SH-SY5Y (cell line): Measurements from ENCODE around the gene TTC33.

Source experiments
- GATA2 ChIP-seq: IDR thresholded peaks from 2 replicates; pipeline ENCODE4 v1.6.1; 2011; ENCODE audit warnings: mild to moderate bottlenecking, low read depth, low read length
- GATA3 ChIP-seq: IDR thresholded peaks from 2 replicates; pipeline ENCODE4 v1.6.1; 2011; ENCODE audit warnings: low read depth, mild to moderate bottlenecking, low read length, moderate library complexity

Gene TTC33

DNA sequence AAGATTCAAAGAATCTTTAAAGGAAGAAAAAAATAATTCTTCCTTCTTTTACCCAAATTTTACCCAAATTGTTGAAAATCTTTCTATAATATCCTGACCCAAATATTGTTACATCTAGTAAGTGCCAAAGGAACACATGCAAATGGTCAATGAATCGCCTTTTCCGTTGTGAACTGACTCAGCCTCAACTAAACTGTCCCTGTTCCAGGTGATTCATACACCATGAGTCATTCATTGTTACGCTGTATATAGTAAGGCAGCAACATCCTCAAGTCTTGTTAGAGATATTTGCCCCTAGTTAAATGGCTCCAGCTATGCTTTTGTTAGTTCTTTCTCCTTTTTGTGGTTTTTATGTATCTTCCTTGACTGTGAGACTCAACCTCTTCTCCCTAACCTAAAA, 66.3 kb downstream of the TTC33 start:
- no peak for TF ChIP-seq GATA3
- TF ChIP-seq GATA2 = no peak

GRCh38 chr5:40688996-40689395, 66.8 kb downstream of the TTC33 start:
- TF ChIP-seq GATA3 (no peak), GATA2 (no peak)

- TF ChIP-seq GATA2 = no peak
Measured at GRCh38 chr5:40688127-40688761, 67.5 kb downstream of the TTC33 start.

DNA sequence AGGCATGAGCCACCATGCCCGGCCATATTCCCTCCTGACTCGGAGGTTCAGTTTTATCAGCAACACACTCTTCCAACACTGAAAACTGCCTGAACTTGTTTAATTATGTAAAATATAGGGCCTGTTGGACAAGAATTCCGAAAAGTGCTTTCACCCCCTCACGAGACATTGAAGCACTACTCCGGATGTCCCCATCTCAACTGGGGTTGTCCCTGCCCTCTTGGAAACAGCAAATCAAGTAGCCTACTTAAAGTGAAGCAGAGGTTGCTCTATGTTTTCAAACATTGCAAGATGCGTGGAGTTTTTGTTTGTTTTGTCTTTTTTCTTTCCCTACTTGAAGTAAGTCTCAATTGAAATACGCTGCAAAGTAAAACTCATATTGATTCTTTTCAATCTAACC, 68.4 kb downstream of the TTC33 start:
- TF ChIP-seq GATA2 = no peak
- TF ChIP-seq GATA3 = no peak

DNA sequence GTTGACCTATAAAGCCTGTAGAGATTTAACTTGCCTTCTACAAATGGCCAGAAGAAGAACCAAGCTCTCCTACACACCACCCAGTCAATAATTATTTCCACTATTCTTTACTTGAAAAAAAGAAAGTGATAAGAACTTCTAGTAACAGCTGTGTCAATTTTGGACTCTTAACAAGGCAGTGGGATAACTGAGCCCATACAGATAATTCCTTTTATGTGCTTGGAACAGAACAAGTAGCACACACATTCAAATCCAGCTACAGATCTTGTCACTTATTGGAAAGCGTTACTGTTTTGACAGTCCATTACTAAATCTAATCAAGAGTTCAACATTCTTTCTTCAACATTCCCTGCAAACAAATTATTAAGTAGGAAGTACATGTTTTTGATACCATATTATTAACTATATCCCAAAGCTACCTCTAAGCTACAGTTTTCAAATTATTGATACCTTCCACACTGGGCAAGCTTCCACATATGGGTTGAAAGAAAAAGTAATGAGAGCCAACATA, 69.7 kb downstream of the TTC33 start:
- no peak for TF ChIP-seq GATA2
- TF ChIP-seq GATA3 = no peak

GRCh38 chr5:40685193-40685592, 70.6 kb downstream of the TTC33 start:
- TF ChIP-seq GATA2 (no peak), GATA3 (no peak)

GRCh38 chr5:40683305-40683704, 72.5 kb downstream of the TTC33 start:
- no peak for TF ChIP-seq GATA3
- TF ChIP-seq GATA2 = no peak

GRCh38 chr5:40682154-40683017, 73.4 kb downstream of the TTC33 start:
- TF ChIP-seq GATA2 (no peak), GATA3 (no peak)

DNA sequence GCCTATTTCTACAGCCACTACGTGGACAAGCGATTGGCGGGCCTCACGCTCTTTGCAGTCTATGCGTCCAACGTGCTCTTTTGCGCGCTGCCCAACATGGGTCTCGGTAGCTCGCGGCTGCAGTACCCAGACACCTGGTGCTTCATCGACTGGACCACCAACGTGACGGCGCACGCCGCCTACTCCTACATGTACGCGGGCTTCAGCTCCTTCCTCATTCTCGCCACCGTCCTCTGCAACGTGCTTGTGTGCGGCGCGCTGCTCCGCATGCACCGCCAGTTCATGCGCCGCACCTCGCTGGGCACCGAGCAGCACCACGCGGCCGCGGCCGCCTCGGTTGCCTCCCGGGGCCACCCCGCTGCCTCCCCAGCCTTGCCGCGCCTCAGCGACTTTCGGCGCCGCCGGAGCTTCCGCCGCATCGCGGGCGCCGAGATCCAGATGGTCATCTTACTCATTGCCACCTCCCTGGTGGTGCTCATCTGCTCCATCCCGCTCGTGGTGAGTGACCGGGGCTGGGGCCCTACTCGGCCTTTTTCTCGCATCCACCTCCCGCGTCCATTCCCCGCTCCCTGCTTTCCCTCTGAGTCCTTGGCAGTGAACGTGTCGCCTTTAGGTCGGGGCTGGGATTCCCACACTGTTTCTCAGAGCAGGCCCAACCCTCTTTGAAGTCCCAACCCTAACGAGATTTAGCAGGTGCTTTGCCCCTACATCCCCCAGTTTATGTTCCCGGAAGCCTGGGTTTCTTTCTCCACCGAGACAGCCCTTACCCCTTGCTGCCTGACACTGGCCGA, 74.2 kb downstream of the TTC33 start:
- TF ChIP-seq GATA3 (no peak), GATA2 (no peak)

DNA sequence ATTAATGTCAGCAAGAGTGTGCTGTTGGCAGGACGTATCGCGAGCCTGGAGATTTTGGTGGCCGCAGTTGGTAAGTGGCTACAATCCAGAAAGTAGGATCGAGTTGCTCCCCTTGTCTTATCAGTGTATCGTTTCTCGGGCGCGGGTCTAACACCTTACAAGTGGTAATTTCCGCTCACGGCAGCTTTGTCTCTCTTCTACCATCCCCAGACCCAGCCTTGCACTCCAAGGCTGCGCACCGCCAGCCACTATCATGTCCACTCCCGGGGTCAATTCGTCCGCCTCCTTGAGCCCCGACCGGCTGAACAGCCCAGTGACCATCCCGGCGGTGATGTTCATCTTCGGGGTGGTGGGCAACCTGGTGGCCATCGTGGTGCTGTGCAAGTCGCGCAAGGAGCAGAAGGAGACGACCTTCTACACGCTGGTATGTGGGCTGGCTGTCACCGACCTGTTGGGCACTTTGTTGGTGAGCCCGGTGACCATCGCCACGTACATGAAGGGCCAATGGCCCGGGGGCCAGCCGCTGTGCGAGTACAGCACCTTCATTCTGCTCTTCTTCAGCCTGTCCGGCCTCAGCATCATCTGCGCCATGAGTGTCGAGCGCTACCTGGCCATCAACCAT, 74.9 kb downstream of the TTC33 start:
- TF ChIP-seq GATA3 (no peak), GATA2 (no peak)

DNA sequence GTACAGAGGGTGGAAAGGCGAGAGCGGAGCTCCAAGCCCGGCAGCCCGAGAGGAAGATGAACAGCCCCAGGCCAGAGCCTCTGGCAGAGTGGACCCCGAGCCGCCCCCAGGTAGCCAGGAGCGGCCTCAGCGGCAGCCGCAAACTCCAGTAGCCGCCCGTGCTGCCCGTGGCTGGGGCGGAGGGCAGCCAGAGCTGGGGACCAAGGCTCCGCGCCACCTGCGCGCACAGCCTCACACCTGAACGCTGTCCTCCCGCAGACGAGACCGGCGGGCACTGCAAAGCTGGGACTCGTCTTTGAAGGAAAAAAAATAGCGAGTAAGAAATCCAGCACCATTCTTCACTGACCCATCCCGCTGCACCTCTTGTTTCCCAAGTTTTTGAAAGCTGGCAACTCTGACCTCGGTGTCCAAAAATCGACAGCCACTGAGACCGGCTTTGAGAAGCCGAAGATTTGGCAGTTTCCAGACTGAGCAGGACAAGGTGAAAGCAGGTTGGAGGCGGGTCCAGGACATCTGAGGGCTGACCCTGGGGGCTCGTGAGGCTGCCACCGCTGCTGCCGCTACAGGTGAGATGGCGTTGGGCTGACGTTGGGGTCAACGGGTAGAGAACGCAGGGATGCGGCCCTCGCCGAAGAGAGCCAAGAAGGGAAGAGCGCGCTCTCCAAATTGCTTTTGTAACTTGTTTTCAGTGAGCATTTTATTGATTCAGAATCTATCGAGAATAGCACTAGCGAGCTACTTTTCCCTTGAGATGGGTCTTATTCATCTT, 75.7 kb downstream of the TTC33 start, which contains the start of gene PTGER4:
PTGER4 (plus strand) TSS at position 3 of the 769 bp plus-strand sequence. CDS start 1,079 bp downstream, outside the sequence.
- TF ChIP-seq GATA3 = no peak
- TF ChIP-seq GATA2 = no peak

GRCh38 chr5:40679148-40679912, 76.4 kb downstream of the TTC33 start:
- TF ChIP-seq GATA3 = no peak
- TF ChIP-seq GATA2 = no peak
